KOPT-K1 (cell line): Measurements from ENCODE around the gene TRIP12.
A peak's percentile ranks its signal among the peaks of the same experiment; 100 is the strongest.
"Not testable (repeated sequence)": the region's sequence is repeated elsewhere in the genome, so short reads cannot be mapped to it uniquely, and the experiment has no call there.

Source experiments
- H3K27ac ChIP-seq: fragments of 200-600 bp; sonication (generic); 2 replicates; pipeline ENCODE4 v1.5.1; 2016; ENCODE audit warnings: antibody characterized with exemption, mild to moderate bottlenecking, low read depth, low read length; ENCODE audit not compliant: poor library complexity, severe bottlenecking
- H3K36me3 ChIP-seq: fragments of 200-600 bp; sonication (generic); 2 replicates; pipeline ENCODE4 v1.5.1; 2017; ENCODE audit warnings: antibody characterized with exemption, mild to moderate bottlenecking, low read length, moderate library complexity; ENCODE audit not compliant: insufficient read depth
- H3K9me3 ChIP-seq: fragments of 200-600 bp; sonication (generic); 2 replicates; pipeline ENCODE4 v1.5.1; 2017; ENCODE audit warnings: antibody characterized with exemption, low read length, mild to moderate bottlenecking; ENCODE audit not compliant: insufficient read depth, poor library complexity, severe bottlenecking

The TRIP12 gene

DNA sequence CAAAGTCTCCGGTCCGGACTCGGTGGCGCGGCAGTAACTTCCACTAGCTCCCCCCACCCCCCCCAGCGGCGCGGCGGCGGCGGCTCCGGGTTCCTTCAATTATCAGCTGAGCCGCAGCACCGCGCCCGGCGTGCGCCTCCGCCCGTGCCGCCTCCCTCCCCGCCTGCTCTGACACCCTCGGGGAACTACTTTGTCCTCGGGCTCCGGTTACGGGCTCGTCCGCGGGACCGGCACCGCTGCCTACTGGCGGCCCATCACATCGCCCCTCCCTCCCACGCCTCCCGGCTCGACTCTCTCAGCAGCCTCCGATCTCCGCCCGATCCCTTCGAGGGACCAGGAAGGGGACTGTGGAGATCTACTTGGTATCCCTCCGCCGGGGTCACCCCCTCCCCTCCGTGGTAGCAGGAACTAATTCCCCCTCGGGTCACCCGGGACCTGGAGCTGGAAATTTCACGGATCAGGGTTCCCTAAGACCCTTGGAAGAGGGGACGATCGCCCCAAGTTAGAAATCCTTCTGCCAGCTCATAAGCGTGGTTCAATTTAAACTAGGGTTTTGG, at the start of gene TRIP12:
Gene TRIP12 (minus strand): TSS at position 118 of the 557 bp plus-strand sequence. CDS start 41,930 bp downstream, outside the sequence.
- peak within 1 kb of the TSS; percentile 99 for H3K27ac ChIP-seq
- no peaks in the 10 kb centered on the region for H3K9me3 ChIP-seq
- H3K36me3 ChIP-seq: peaks cover 12% of the 10 kb centered on the region

DNA sequence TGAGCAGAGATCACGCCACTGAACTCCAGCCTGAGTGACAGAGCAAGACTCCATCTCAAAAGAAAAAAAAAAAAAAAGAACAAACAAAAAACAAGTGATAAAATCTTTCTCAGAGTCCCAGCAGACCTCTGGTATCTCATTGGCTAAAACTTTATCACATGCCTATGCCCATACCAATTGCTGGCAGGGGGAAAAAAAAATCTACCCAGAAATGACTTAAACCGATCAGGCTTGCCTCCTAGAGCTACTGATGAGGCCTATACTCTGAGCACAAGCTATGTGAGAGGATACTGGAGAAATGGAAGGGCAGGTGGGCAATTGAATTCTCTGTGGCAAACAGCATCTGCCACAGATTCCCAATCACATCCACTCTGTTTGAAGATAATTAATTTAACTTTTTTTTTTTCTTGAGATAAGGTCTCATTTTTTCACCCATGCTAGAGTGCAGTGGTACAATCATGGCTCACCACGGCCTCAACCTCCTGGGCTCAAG, 49.5 kb upstream of the TRIP12 start:
- no peaks in the 10 kb centered on the region for H3K36me3 ChIP-seq
- no peaks in the 10 kb centered on the region for H3K9me3 ChIP-seq
- H3K27ac ChIP-seq: no peak overlapping the region

DNA sequence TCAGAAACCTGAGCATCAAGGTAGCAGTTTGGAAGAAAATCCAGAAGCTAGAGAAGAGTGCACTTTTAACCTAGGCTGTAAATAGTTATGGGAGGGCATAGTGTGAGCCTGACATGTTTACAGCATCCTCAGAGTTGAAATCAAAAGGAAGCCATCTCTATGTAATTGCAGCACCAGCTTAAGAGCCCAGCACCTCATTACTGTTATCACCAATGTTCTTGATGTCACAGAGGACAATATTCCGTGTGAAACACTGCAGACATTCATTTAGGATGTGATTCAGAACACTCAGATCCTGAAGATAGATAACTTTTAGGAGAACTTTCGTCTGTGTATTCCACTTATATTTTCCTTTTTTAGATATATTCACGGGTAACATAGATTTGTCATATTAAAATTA, 48.6 kb upstream of the TRIP12 start:
- Histone ChIP-seq H3K27ac (no peak overlapping the region), H3K9me3 (no peaks in the 10 kb centered on the region), H3K36me3 (no peaks in the 10 kb centered on the region)

DNA sequence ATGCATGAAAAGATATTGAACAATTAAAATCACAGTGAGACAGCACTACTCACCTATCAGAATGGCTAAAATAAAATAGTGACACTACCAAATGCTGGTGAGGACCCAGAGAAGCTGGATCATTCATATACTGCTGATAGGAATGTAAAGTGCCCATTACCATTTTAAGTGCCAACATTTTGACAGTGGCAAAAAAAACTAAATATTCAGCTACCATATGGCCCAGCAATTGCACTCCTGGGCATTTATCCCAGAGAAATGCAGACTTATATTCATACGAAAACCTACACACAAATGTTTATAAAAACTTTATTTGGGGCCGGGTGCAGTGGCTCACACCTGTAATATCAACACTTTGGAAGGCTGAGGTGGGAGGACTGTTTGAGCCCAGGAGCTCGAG, 48.1 kb upstream of the TRIP12 start:
- H3K36me3 ChIP-seq: no peaks in the 10 kb centered on the region
- H3K27ac ChIP-seq: no peak overlapping the region
- no peaks in the 10 kb centered on the region for H3K9me3 ChIP-seq

DNA sequence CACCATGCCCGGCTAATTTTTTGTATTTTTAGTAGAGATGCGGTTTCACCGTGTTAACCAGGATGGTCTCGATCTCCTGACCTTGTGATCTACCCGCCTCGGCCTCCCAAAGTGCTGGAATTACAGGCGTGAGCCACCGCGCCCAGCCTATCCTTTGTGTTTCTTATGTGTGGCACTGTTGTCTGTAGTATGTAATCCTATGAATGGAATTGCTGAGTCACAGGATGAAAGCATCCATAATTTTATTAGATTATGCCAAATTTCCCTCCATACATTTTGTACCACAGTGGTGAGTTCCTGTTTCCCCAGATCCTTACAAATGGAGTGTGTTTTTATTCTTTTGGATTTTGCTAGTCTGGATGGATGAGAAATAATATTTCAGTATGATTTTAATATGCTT, 41.8 kb upstream of the TRIP12 start:
- not testable (repeated sequence) for H3K36me3 ChIP-seq, H3K9me3 ChIP-seq, H3K27ac ChIP-seq

DNA sequence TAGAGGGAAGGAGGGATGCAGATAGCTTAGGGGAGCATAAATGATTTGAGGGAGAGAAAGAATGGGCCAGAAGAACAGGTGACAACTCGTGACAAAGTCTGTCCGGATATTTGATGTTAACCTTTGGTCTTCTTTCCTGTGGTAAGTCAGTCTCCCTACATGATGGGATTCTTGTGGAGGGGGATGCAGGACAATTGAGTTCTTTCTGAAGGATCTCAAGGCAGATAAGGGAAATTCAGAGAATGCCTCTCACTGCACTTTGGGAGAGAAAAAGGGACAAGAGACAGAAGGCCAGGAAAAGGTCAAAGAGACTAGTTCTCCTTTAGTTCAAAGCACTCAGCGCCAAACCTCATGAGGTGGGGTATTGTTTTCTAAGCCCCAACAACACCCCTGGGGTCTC, 34.7 kb upstream of the TRIP12 start:
- H3K36me3 ChIP-seq: no peaks in the 10 kb centered on the region
- no peak overlapping the region for H3K27ac ChIP-seq
- no peaks in the 10 kb centered on the region for H3K9me3 ChIP-seq

DNA sequence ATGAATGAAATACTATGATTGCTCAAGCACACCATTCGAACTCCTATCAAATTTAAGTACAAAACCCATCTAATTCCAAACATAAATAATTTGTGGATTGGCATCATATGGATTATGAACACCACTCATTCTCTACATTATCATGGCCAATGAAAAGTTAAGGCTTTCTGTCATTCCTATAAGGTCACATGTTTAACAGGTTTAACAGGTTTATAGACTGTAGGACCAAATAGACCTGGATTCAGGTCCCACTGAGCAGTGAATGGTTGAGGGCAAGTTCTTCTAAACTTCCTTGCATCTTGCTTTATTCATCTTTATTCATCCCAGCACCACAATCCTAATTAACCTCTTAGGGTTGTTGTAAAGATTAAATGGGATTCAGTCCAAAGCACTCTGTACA, 33.9 kb upstream of the TRIP12 start:
- Histone ChIP-seq H3K27ac (no peak overlapping the region), H3K36me3 (no peaks in the 10 kb centered on the region), H3K9me3 (no peaks in the 10 kb centered on the region)

DNA sequence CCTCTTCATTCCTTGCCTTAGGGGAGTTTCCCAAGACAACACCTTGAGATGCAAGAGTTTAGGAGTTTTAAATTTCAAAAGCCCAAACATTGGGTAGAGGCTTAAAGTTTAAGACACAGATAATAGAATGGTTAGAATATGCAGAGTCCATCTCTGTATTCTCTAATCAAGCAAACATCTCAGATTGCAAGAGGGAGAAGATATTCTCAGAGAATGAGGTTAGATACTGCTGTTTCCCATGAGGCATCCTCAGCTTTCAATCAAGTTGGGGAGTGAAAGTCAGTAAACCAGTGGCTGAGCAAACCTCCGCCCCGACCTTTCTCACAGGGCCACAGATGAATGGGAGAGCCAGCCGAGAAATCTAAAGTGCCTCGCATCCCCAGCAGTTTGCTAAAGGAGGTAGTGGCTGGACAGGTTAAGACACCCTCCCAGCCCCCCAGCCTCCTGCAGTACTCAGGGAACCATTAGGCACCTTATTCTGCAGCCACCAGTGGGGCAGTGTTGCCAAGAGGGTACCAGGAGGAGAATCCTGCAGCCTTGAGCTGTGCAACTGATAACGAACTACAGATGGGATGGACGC, 30.5 kb upstream of the TRIP12 start:
- H3K9me3 ChIP-seq: no peaks in the 10 kb centered on the region

DNA sequence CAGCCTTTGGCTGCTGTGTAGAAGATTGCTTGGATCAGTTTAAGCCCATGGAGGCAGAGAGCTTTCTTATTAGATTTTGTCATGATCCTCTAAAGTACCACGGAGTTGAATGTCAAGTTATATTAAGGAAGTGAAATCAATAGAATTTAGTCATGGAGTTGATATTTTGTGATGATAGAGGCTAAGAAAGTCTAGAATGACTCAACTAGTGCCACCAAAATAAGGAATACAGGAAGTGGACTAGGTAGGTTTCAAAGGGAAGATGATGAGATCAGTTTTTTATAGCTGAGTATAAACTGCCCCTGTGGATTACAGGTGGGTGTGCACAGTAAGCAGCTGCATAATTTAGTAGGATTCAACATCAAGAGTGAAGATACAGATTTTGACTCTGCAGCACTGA, 25.7 kb upstream of the TRIP12 start:
- no peaks in the 10 kb centered on the region for H3K36me3 ChIP-seq
- no peak overlapping the region for H3K27ac ChIP-seq
- no peaks in the 10 kb centered on the region for H3K9me3 ChIP-seq

More for the DNA sequence above, 30.5 kb upstream of the TRIP12 start:
- H3K36me3 ChIP-seq: no peaks in the 10 kb centered on the region
- no peak overlapping the region for H3K27ac ChIP-seq

DNA sequence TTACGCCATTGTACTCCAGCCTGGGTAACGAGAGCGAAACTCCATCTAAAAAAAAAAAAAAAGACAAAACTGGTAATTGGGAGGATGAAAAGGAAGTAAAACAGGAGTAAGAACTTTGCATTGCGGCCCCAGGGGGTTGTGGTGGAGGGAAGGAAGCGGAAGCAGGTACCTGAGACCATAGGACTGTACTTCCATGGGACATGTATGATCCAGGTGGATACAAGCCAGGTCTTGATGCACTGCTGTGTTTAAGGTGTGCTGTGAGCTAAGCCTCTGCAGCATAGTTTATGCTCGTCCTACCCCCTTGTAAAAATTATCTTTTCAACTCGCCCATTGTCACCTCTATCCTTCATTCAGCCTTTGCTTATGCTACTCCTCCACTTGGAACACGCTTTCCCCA, 24.2 kb upstream of the TRIP12 start:
- Histone ChIP-seq H3K9me3 (no peaks in the 10 kb centered on the region), H3K36me3 (no peaks in the 10 kb centered on the region), H3K27ac (no peak overlapping the region)

DNA sequence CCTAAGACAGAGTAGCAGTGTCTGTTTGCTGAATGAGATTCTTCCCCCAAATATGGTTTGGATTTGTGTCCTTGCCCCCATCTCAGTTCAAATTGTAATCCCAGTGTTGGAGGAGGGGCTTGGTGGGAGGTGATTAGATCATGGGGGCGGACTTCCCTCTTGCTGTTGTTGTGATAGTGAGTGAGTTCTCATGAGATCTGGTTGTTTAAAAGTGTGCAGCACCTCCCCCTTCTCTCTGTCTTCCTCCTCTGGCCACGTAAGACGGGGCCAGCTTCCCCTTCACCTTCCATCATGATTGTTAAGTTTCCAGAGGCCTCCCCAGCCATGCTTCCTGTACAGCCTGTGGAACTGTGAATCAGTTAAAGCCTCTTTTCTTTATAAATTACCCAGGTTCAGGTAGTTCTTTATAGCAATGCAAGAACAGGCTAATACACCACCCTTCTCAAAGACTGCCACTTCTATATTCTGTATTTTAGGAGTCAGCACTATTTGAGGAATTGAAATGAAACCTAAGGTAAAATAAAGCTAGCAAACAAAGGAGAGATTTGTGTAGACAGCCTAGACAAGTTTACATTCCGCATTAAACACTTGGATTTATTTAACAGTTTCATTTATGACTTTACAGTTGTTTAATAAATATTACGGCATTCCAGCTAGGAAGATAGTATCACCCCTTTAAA, 22.1 kb upstream of the TRIP12 start:
- H3K27ac ChIP-seq: no peak overlapping the region

DNA sequence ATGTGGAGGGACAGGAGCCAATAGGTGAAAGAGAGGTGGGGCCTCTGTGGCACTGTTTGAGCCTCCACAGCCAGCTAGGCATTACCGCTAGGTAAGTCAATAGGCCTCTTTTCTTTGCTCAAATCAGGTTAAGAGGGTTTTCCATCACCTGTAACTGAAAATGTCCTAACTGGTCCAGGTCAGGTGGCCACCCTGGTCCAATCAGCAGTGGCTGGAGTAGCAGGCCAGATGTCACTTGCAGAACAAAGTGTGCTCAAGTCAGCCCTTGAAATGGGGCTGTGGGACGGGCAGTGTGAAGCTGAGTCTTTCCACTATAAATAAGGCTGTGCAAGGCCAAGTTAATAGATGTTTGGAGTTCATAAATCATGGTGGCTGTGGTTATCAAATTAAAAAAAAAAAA, 21.4 kb upstream of the TRIP12 start:
- Histone ChIP-seq H3K27ac (no peak overlapping the region), H3K9me3 (no peaks in the 10 kb centered on the region), H3K36me3 (no peaks in the 10 kb centered on the region)

More for the DNA sequence above, 22.1 kb upstream of the TRIP12 start:
- Histone ChIP-seq H3K9me3 (no peaks in the 10 kb centered on the region), H3K36me3 (no peaks in the 10 kb centered on the region)

DNA sequence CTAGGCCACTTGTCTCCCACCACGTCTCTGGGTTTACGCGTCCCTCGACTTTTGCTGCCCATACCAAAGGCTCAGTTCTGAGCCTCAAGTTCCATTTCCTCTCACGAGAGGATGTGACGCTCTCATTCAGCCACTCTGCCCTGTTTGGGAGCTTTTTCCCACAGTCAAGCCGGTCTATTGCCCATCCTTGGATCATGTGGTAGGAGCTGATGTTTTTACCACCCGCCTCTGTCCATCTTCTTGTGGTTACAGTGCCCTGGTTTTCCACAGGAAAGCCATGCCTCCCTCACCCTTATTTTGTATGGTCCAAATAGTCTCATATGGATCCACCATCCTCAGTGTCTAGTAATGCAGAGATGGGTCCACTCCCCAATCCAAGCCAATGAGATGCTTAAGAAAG, 20.9 kb upstream of the TRIP12 start:
- Histone ChIP-seq H3K36me3 (no peaks in the 10 kb centered on the region), H3K9me3 (no peaks in the 10 kb centered on the region), H3K27ac (no peak overlapping the region)

DNA sequence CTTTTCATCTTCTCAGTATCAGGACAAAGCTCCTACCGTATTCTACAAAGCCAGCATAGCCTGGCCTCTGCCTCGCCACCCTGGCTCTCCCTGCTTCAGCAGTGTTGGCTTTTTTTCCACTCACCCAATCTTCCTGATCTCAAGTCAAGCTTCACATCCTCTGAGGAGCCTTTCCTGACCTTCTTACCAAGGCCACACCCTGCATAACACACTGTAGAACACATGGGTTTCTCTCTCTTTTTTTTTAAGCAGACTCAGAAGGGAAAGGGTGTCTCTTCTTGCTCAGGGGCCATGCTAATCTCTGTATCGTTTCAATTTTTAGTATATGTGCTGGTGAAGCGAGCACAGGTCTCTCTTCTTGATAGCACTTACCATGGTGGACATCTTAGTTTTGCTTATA, 15.7 kb upstream of the TRIP12 start:
- Histone ChIP-seq H3K36me3 (no peaks in the 10 kb centered on the region), H3K9me3 (no peaks in the 10 kb centered on the region), H3K27ac (no peak overlapping the region)

DNA sequence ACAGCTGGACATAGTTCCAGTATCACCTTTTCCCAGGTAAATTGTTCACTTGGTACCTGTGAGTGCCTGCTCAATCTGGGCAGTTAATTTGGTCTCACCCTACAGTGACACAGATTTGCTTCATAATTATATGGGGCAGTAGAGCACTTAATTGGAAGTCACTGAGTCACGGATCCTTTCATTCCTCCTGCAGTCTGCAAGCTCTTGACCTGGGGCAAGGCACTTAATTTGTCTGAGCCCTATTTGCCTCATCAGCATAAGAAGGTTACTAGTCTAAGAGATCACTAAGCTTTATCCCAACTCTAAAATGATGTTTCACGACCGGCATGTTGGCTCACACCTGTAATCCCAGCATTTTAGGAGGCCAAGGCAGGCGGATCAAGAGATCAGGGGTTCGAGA, 9.4 kb upstream of the TRIP12 start:
- Histone ChIP-seq H3K36me3 (no peaks in the 10 kb centered on the region), H3K9me3 (no peaks in the 10 kb centered on the region), H3K27ac (no peak overlapping the region)

DNA sequence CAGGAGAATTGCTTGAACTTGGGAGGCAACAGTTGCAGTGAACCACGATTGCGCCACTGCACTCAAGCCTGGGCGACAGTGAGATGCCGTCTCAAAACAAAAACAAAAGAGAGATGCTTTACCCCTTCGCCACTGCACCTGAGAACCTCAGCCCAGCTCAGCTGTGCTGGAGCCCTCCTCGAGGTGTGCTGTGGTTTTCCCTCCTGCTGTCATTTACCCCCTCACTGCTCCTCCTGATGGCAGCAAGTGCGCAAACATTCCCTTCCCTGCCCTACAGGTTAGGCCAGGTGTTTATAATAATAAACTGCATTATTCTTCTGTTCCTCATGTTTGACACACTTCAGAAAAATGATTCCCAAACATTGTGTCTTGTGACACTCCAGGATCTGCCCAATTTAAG, 8.8 kb upstream of the TRIP12 start:
- H3K9me3 ChIP-seq: no peaks in the 10 kb centered on the region
- no peak overlapping the region for H3K27ac ChIP-seq
- H3K36me3 ChIP-seq: no peaks in the 10 kb centered on the region
